Mucosa of rectum (tissue), 2 donors: ENCODE results near the gene RPS24.

Source experiments
- H3K27ac ChIP-seq, 2 donors: one replicate each; pipeline ENCODE4 v1.7.0; 2013; ENCODE audit warnings: inconsistent platforms in 2 of 2, low read depth in 2 of 2, low read length in 2 of 2
- H3K27me3 ChIP-seq, 2 donors: one replicate each; pipeline ENCODE4 v1.7.0; 2013; ENCODE audit warnings: low read length in 2 of 2; ENCODE audit not compliant: control insufficient read depth in 2 of 2, insufficient read depth in 2 of 2
- H3K36me3 ChIP-seq, 2 donors: one replicate each; pipeline ENCODE4 v1.7.0; 2013; ENCODE audit warnings: low read length in 2 of 2; ENCODE audit not compliant: control insufficient read depth in 2 of 2, insufficient read depth in 2 of 2
- H3K4me1 ChIP-seq, 2 donors: one replicate each; pipeline ENCODE4 v1.7.0; 2013; ENCODE audit warnings: low read length in 2 of 2, mild to moderate bottlenecking in 1 of 2; ENCODE audit not compliant: control insufficient read depth in 2 of 2, insufficient read depth in 2 of 2
- H3K4me3 ChIP-seq, 2 donors: one replicate each; pipeline ENCODE4 v1.7.0; 2013; ENCODE audit warnings: low read length in 2 of 2
- H3K9ac ChIP-seq, 2 donors: one replicate each; pipeline ENCODE4 v1.7.0; 2013; ENCODE audit warnings: low read length in 2 of 2, low read depth in 1 of 2, mild to moderate bottlenecking in 1 of 2
- H3K9me3 ChIP-seq, 2 donors: one replicate each; pipeline ENCODE4 v1.7.0; 2013; ENCODE audit warnings: low read length in 2 of 2; ENCODE audit not compliant: control insufficient read depth in 2 of 2
- donor health status: healthy.
- donor health status: Normal muscosa, but diverticular disease.

Gene RPS24

GRCh38 chr10:78079411-78079810, 45.7 kb downstream of the RPS24 start:
- H3K9me3 ChIP-seq, result no peaks in the 10 kb centered on the region

GRCh38 chr10:78081292-78081691, 47.6 kb downstream of the RPS24 start:
- Histone ChIP-seq H3K27me3 (no peaks in the 10 kb centered on the region), H3K9me3 (no peaks in the 10 kb centered on the region), H3K4me3 (no peak overlapping the region), H3K27ac (no peak overlapping the region), H3K9ac (no peak overlapping the region), H3K36me3 (no peaks in the 10 kb centered on the region), H3K4me1 (no peaks in the 10 kb centered on the region)

More at GRCh38 chr10:78079411-78079810, 45.7 kb downstream of the RPS24 start:
- Histone ChIP-seq H3K36me3 (no peaks in the 10 kb centered on the region), H3K27me3 (no peaks in the 10 kb centered on the region), H3K9ac (no peak overlapping the region), H3K4me3 (no peak overlapping the region), H3K4me1 (no peaks in the 10 kb centered on the region), H3K27ac (no peak overlapping the region)

- Histone ChIP-seq H3K9ac (no peak overlapping the region), H3K27ac (no peak overlapping the region), H3K4me3 (no peak overlapping the region), H3K27me3 (no peaks in the 10 kb centered on the region), H3K36me3 (no peaks in the 10 kb centered on the region), H3K4me1 (no peaks in the 10 kb centered on the region), H3K9me3 (no peaks in the 10 kb centered on the region)
Measured at GRCh38 chr10:78082636-78083035, 49.0 kb downstream of the RPS24 start.
